Heart left ventricle (tissue), 13 donors: ENCODE measurements around the gene BEAN1.

ENCODE experiments used
- CTCF ChIP-seq, 12 donors: fragments of 200-600 bp; sonication (generic) in 4 of 12; IDR thresholded peaks; one replicate each; pipeline versions ENCODE4 v1.5.0 to v1.8.0; 2018 to 2022; ENCODE audit warnings: antibody characterized with exemption in 12 of 12, mild to moderate bottlenecking in 5 of 12
- POLR2A ChIP-seq, 2 donors: fragments of 450-650 bp; IDR thresholded peaks; one replicate each; pipeline ENCODE4 v1.6.1; 2017; ENCODE audit warnings: antibody characterized with exemption in 2 of 2, mild to moderate bottlenecking in 2 of 2, moderate library complexity in 2 of 2
- donor health status: ischemic (EF 13 %, LVEDD 7.1; RV severe dilation, severe dysfunction).
- donor health status: DM: no; HTN: yes; CAD: no.
- donor health status: DM: no; HTN: no; CAD: no.
- donor health status: ischemic (EF 25% LVEDD 6.9; RV normal size, moderate dysfunction).
- donor health status: ischemic (EF 25% LVEDD 5.7; RV mildly dilated, moderate dysfunction).
- donor health status: ischemic (EF 35%, LVEDD 5.7; RV mildly dilated, moderate dysfunction).
- donor health status: nonischemic (EF 11% LVEDD 7.7; RV severe dilation, severe dysfunction).
- donor health status: DM: yes; HTN: yes; CAD: no.
- donor health status: PGD.
- donor health status: ischemic (EF 29% LVEDD 5.4; RV normal size, mild dysfunction).
- donor health status: nonischemic (EF 23%, LVEDD 6.1; RV moderate dilation, normal function).

GRCh38 chr16:66418165-66418962 lies 8.7 kb upstream of the BEAN1 start:
- TF ChIP-seq CTCF (IDR thresholded peaks at IDR 0.05): no peak
- no peak for TF ChIP-seq POLR2A (IDR thresholded peaks at IDR 0.05)
